ENCODE results near the gene CFAP161.

The CFAP161 gene

DNA sequence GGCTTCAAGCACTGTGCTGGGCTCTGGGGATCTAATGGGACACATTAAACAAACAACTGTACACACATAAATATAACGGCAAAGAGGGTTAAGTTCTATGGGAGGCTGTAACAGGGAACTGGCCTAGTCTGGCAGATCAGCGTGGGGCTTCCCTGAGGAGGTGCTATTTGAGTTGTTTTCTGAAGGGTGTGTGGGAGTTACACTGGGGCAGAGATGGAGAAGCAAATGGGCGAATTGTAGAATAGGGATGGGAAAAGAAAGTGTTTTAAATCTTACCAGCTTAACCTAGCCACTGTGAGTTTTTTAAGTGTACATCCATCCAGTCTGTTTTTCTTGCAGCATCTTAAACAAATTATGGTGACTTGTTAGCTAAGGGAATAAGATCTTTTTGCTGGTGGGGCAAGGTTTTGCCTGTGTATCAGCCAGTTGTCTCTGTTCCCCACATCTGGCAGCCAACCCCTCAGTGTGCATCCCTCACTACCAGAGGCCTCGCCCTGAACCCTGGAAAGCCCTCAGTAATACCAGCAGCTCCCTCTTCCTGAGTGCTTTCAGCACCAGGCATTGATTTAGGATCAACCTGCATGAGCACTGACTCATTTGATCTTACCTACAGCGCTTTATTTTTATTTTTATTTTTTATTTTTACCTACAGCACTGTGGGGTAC, 51.7 kb downstream of the CFAP161 start:
- FAIRE-seq, result no peak

DNA sequence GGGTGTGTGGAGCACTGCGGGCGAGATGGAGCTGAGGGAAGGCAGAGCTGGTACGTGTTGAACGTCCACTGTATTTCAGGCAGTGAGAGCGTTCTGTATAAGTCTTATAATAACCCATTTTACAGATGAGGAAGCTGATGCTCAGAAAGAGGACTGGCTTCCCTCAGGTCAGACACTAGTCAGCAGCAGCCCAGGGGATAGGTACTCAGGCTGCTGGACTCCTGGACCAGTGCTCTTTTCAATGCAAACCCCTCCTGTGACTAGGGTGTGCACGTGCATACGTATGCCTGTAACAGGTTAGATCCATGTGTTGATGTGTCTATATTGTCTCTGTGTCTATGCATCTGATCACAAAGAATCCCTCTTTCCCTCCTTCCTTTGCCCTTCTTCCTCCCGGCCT, 54.3 kb downstream of the CFAP161 start:
- no peak for FAIRE-seq

DNA sequence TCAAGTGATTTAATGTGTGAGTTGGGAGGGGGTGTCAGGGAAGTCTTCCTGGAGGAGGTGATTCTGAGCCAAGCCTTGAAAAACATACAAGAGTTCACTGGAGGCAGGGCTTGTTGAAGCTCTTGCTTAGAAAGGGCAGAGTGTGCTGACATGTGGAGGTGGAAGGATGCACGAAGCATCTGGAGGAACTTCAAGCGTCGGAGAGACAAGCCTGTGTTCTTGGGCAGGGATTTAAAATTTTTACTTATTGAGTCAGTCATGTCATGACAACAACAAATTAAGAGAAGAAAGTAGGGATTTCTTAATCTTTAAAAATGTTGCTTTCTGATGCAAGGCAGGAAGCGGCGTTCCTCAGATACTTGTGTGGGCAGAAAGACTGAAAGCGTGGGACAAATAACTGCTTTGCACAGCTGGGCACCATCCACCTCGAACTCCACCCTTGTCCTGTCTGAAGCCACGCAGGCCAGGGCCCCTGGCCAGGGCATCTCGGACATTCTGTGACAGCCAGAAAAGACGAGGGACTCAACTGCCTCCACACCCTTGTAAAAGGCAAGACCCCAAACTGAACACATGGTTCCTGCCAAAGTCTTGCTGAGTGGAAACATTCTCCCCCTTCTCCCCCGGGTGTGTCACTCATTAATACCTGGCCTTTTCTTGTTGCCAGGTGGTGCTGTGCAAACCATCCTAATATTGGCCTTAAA, 55.7 kb downstream of the CFAP161 start:
- no peak for FAIRE-seq

DNA sequence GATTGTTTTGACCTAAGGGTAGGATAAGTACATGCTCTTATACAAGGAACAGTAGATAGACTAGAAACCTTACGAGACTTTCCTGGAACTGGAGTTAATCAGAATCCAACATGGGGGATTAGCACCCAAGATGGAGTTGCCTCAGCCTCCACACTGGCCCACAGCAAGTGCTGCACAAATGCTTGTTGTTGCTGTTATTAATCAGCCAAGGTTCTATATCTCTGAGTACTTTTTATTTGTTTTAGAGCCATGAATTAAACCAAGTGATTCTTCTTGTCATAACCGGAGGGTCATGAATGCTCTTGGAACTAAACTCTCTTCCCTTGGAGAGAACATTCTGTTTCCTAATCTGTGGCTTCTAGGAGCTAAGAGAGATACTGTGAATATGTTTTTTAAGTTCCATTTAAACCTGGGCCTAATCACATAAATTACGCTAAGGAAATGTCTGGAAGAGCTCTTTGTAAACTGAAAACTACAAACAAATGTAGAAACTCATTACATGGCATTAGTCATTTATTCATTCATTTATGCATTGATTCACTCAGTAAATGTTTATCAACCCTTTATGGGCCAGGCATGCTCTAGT, 56.9 kb downstream of the CFAP161 start:
- no peak for FAIRE-seq

DNA sequence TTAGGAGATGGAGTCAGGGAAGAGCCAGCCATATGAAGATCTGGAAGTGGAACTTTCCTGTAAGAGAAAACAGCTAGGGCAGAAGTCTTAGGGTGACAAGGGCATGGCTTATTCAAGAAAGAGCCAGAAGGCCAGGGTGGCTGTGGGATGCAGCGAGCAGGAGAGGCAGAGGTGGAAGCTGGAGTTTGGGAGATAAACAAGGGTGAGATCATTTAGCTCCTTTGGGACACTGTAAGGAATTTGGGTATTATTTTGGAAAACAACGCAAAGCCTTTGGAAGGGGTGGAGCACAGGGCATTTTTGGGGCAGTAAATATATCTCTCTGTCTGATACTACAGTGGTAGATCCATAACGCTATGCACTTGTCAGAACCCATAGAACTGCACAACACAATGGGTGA, 57.6 kb downstream of the CFAP161 start:
- FAIRE-seq, result no peak

DNA sequence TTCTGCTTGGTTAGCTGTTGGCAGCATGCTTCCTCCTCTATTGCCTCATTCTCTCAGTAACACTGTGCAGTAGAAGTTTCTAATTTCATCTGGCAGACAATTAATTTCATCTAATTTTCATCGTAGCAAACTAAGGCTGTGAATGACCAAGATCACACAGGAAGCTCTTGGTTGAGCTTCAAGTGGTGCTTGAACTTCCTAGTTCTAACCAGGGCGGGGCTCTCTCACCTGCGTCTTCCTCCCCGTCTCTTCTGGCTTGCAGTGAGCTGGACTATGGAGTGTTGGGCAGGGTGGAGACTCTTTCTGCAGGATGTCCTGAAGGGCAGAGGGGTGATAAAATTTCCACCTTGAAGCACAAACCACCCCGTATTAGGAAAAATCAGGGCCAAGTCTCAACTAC, 60.7 kb downstream of the CFAP161 start:
- FAIRE-seq, result no peak

DNA sequence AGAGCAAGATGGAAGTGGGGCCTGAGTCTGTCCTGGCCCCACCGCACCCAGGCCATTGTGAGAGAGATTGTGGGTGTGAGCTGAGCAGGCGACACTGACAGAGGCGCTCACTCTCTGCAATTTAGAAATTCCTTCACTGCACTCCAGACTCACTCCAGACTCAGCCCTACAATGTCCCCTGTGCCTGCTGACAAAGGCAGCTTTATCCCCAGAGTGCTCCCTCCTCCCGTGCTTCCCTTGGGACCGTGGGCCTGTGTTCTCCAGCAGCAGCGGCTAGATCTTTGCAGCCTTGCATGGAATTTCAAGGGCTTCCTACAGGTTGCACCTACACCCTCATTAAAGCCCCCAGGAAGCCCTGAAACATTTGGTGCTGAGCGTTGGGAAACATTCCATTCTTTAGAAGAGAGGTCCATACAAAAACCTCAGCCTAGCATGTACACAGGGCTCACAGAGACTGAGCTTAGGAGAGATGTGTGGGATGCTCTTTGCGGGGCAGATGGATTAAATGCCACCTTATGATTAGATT, 61.3 kb downstream of the CFAP161 start:
- FAIRE-seq, result no peak

DNA sequence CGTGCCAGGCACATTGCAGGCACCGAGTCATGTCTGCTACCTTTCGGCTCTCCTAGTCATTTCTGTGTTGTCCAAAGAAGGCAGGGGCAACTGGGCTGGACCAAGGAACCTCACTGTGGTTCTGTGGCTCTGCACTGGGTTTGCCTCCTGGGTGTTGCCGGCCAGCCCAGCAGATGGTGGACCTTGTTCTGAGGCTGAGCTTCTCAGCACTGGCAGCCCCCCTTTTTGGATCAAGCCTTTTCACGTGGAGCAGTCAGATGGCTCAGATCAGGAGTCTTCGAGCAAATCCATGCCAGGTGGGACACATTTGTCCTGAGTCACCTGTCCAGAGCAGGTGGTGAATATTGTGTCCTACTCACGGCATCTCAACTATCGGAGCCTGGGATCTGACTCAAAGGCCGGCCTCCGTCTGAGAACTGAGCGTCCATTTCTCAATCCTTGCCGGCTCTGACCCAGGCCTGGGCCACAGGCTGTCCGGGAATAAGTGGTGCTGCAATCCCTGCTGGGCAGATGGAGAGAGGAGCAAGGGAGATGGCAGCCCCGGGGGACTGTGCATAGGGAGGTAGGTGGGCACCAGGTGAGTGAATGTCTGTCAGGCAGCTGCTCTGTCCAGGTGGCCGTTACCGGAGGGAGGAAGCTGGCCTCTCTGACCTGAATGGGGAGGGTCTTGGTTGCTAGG, 62.6 kb downstream of the CFAP161 start, which contains the start of gene IL16:
TSS of gene IL16 (plus strand) at position 304 of the 679 bp plus-strand sequence. CDS start 28,521 bp downstream, outside the sequence.
- no peak for FAIRE-seq

DNA sequence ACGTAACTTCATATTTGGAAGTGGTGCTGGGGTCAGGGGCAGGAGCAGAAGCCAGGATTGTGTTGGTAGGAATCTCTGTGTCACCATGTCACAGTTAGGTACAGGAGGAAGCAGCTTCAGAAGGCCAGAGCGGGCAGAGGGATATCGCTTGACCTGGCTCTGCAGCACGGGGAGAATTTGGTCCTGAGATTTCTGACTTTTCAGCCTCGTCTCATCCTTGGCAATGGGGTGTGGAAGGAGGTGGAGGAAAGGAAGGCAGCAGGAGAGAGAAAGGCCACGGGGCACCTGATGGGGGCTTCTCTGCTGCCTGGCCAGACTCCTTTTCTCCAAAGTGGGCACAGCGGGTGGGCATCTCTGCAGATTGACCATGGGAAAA, 63.2 kb downstream of the CFAP161 start:
- FAIRE-seq, result no peak

DNA sequence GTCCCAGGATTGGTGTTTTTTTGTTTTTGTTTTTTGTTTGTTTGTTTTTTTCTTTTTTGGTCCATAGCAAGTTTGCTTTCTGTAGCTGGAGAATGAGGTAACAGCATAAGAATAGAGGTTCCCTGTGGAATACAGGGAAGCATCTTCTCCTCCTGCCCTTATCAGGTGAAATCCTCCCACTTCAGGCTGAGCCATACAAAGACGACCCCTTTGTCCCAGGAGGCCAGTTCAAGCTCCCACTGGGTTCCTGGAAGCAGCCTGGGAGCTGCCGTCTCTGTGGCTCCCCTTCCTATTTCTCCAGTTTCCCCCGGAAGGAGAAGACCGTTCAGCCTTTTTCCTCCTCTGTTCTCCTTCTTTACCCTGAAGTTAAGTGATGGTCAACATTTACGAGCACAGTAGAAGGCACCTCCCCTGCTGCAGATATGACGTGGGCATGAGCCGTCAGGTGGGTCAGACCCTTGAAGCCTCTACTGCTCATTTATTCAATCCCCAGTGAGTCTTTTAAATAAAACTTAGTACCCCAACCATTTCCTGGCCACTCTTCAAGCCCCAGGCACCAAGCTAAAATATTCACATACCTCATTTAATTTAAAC, 63.7 kb downstream of the CFAP161 start:
- no peak for FAIRE-seq

Data from A204.1 (cell line).